Lower lobe of right lung (tissue), 2 donors: ENCODE results near the gene NECTIN1. TPM values are rescaled to one million over a fixed set of nuclear protein-coding genes. Genes with fewer than 3 reads are reported as not detected.

Experiments used
- ATAC-seq, 2 donors: fragments of 200-7000 bp; cut with Tn5 transposase; one replicate each; pipeline ENCODE4 v1.9.1; 2020 to 2022; ENCODE audit warnings: mild to moderate bottlenecking in 2 of 2, moderate library complexity in 2 of 2
- DNase-seq: peaks from one replicate; pipeline ENCODE4 v3.0.0-alpha.2; 2020
- H3K27ac ChIP-seq: fragments of 200-600 bp; one replicate; pipeline ENCODE4 v1.8.0; 2022
- H3K27me3 ChIP-seq: fragments of 200-600 bp; one replicate; pipeline ENCODE4 v1.8.0; 2022; ENCODE audit warnings: low read depth
- H3K36me3 ChIP-seq: fragments of 200-600 bp; one replicate; pipeline ENCODE4 v1.8.0; 2022; ENCODE audit warnings: mild to moderate bottlenecking
- H3K4me1 ChIP-seq: fragments of 200-600 bp; one replicate; pipeline ENCODE4 v1.8.0; 2022
- H3K4me3 ChIP-seq: fragments of 200-600 bp; one replicate; pipeline ENCODE4 v1.8.0; 2022; ENCODE audit warnings: mild to moderate bottlenecking
- H3K9me3 ChIP-seq: fragments of 200-600 bp; one replicate; pipeline ENCODE4 v1.8.0; 2022
- CTCF ChIP-seq: fragments of 200-600 bp; IDR thresholded peaks from one replicate; pipeline ENCODE4 v1.8.0; 2022; ENCODE audit warnings: antibody characterized with exemption, mild to moderate bottlenecking
- intact Hi-C: fragments of 100-400 bp; cut with DNase I; formaldehyde crosslinking; loops from one replicate; pipeline ENCODE4 v1.11.0; 2022
- total RNA-seq: library from RNA; stranded (reverse); fragmentation: NEBNext Ultra II Directional; extraction: Animal tissue kit (Norgen Biotek cat#: 25700); gene quantifications from one replicate; pipeline ENCODE4 v1.2.1, GENCODE V29; 2021
- donor health status: DM: no; HTN: yes; CAD: no; lungs with severe emphysema.

Gene NECTIN1
- total RNA-seq, 1 donor from 2014 or later, result 9.1 TPM

DNA sequence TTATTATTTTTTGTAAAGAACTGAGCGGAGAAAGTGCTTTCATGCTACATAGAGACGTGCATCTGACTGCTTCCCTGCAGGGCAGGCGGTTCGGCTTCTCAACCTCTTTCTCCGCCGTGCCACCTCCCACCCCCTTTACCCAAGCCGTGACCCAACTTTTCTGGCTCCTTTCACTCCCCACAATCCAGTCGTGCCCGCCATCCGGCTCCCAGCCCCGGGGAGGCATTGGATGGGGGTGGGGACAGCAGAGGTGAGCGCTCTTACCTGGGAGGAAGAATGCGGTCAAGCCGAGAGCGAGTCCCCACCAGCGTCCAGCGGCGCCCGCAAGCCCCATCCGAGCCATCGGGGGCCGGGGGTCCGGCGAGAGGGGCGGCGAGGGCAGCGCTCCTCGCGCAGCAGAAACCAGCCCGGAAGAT, 781 bp downstream of the NECTIN1 start:
- TF ChIP-seq CTCF, result no peak
- H3K36me3 ChIP-seq, result no peaks in the 10 kb centered on the region
- intact Hi-C loops, result no loop called here
- no peaks in the 10 kb centered on the region for H3K9me3 ChIP-seq
- DNase-seq, result no peak
- ATAC-seq, result peak; percentile 10 to 18
- H3K27me3 ChIP-seq, result no peaks in the 10 kb centered on the region
- H3K27ac ChIP-seq, result peak overlapping the region; percentile 80
- peaks cover 29% of the 10 kb centered on the region for H3K4me1 ChIP-seq
- H3K4me3 ChIP-seq, result peak overlapping the region; percentile 82

DNA sequence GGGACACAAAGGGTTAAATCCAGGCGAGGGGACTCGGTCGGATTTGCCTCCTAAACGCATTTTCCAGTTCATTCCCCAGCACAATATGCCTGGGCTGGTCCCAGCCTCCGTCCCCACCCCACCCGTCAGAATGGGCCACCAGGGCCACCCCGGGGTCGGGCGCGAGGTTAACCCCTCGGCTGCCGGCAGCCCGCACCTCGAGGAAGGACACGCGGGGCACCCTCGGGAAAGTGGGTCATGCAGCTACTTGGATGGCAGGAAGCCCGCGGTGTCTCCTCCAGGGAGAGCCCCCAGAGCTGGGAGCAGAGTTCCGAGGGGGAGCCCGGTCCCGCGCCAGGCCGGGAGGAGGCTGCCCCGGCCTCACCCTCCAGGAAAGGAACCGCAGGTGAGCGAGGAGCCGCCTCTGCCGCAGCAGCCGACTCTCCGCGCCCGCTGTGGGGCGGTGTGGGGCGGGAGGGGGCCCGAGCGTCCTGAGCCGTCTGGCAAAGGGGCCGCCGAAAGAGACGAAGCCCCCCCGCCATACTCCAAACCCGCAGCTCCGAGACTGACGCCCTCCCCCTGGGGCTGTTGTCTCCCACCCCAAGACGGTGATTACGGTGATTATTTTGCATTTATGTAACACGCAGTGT, 1.4 kb downstream of the NECTIN1 start:
- Histone ChIP-seq H3K27me3 (no peaks in the 10 kb centered on the region), H3K4me1 (peaks cover 29% of the 10 kb centered on the region), H3K9me3 (no peaks in the 10 kb centered on the region), H3K36me3 (no peaks in the 10 kb centered on the region), H3K27ac (peak overlapping the region; percentile 80), H3K4me3 (peak overlapping the region; percentile 82)
- ATAC-seq (peak; percentile 19 to 23), DNase-seq (peak; percentile 61)
- peak; percentile 26 for TF ChIP-seq CTCF
- intact Hi-C loops, result no loop called here

- no peak overlapping the region for H3K27ac ChIP-seq
- no peaks in the 10 kb centered on the region for H3K27me3 ChIP-seq
- DNase-seq, result no peak
- intact Hi-C loops, result no loop called here
- H3K36me3 ChIP-seq, result no peaks in the 10 kb centered on the region
- ATAC-seq, result no peak
- H3K9me3 ChIP-seq, result no peaks in the 10 kb centered on the region
- no peak for TF ChIP-seq CTCF
- H3K4me1 ChIP-seq, result peaks cover 29% of the 10 kb centered on the region
- H3K4me3 ChIP-seq, result peak overlapping the region; percentile 82
Observed at GRCh38 chr11:119726585-119727522, 2.1 kb downstream of the NECTIN1 start.

DNA sequence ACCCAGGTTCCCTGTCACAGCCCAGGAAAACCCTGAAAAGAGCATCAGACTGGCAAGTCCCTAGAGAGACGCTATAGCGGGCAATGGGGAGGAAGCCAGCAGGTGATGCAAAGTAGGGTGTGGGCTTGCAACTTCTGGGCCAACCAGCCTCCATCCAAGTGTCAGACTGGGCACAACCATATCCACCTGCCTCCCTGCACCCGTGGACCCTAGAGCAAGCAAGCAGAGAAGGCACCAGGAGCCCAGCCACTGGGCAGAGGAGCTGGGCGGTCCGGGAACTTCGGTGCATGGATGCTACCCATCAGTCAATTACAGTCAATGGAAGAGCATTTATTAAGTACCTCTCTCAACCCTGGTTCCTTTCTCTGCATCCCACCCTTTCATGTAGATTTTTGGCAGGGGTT, 2.8 kb downstream of the NECTIN1 start:
- intact Hi-C loops, result no loop called here
- H3K27me3 ChIP-seq, result no peaks in the 10 kb centered on the region
- no peaks in the 10 kb centered on the region for H3K9me3 ChIP-seq
- no peak overlapping the region for H3K4me3 ChIP-seq
- no peak for TF ChIP-seq CTCF
- H3K4me1 ChIP-seq, result peaks cover 29% of the 10 kb centered on the region
- DNase-seq (no peak), ATAC-seq (no peak)
- H3K27ac ChIP-seq, result no peak overlapping the region
- H3K36me3 ChIP-seq, result no peaks in the 10 kb centered on the region

DNA sequence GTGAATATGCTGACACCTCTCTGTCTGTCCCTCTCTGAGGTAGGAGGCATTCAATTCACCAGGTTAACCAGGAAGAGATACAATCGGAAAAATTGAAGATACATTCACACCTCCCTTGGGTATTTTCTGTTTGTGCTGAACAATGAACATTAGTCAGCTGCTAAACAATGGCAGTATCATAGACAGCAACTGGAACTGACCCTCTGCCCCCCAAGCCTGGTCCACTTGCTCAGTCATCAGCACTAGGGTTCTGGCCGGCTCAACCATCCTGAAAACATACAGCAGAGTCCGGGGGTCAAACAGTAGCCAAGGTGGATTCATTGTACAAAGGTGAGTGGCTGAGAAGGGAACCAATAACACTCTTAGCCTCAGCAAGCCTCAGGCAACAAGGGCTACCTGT, 4.0 kb downstream of the NECTIN1 start:
- DNase-seq, result no peak
- intact Hi-C loops, result no loop called here
- Histone ChIP-seq H3K27ac (no peak overlapping the region), H3K9me3 (no peaks in the 10 kb centered on the region), H3K4me3 (no peak overlapping the region), H3K27me3 (no peaks in the 10 kb centered on the region), H3K36me3 (no peaks in the 10 kb centered on the region), H3K4me1 (peaks cover 24% of the 10 kb centered on the region)
- TF ChIP-seq CTCF, result no peak
- no peak for ATAC-seq
